Measurements from ENCODE around the gene TSPO.
"Not testable (repeated sequence)": the region's sequence is repeated elsewhere in the genome, so short reads cannot be mapped to it uniquely, and the experiment has no call there.

Gene TSPO

GRCh38 chr22:43131773-43132501 is 19.4 kb upstream of the TSPO start:
- no peak for DNase-seq

GRCh38 chr22:43133401-43133800 is 18.0 kb upstream of the TSPO start:
- no peak for DNase-seq

- DNase-seq, result no peak
Measured at GRCh38 chr22:43134553-43134952, 16.8 kb upstream of the TSPO start.

GRCh38 chr22:43135565-43135964 is 15.8 kb upstream of the TSPO start:
- no peak for DNase-seq

- no peak for DNase-seq
Measured at GRCh38 chr22:43136255-43136654, 15.1 kb upstream of the TSPO start.

- no peak for DNase-seq
Measured at GRCh38 chr22:43136801-43137200, 14.6 kb upstream of the TSPO start.

- peak; percentile 66 to 84 for DNase-seq
Measured at GRCh38 chr22:43142880-43143562, 8.3 kb upstream of the TSPO start, which contains the start of gene MCAT. MCAT (minus strand) TSS chr22:43143398; CDS start chr22:43143348, 50 bp downstream.

- DNase-seq, result no peak
Measured at GRCh38 chr22:43144949-43145348, 6.4 kb upstream of the TSPO start.

GRCh38 chr22:43145371-43145770 is 6.0 kb upstream of the TSPO start:
- DNase-seq, result not testable (repeated sequence)

- DNase-seq, result not testable (repeated sequence)
Measured at GRCh38 chr22:43146332-43146731, 5.0 kb upstream of the TSPO start.

- DNase-seq, result no peak
Measured at GRCh38 chr22:43147821-43148220, 3.5 kb upstream of the TSPO start.

- no peak for DNase-seq
Measured at GRCh38 chr22:43148581-43148980, 2.8 kb upstream of the TSPO start.

- no peak for DNase-seq
Measured at GRCh38 chr22:43150731-43151206, 590 bp upstream of the TSPO start.

GRCh38 chr22:43152003-43152356 is 621 bp downstream of the TSPO start:
- no peak for DNase-seq

GRCh38 chr22:43152357-43153071 is 1.2 kb downstream of the TSPO start:
- DNase-seq, result no peak

- DNase-seq, result no peak
Measured at GRCh38 chr22:43153899-43154298, 2.5 kb downstream of the TSPO start.

- no peak for DNase-seq
Measured at GRCh38 chr22:43154887-43155536, 3.7 kb downstream of the TSPO start.

GRCh38 chr22:43155789-43156188 is 4.4 kb downstream of the TSPO start:
- DNase-seq, result no peak

GRCh38 chr22:43156413-43156812 is 5.1 kb downstream of the TSPO start:
- DNase-seq, result no peak

- no peak for DNase-seq
Measured at GRCh38 chr22:43157874-43158546, 6.7 kb downstream of the TSPO start.

- no peak for DNase-seq
Measured at GRCh38 chr22:43158778-43159483, 7.6 kb downstream of the TSPO start.

Data from NCI-H1930 (cell line).